Measurements from ENCODE around the gene PRPH. TPM values are rescaled to one million over a fixed set of nuclear protein-coding genes. Genes with fewer than 3 reads are reported as not detected.

The PRPH gene
- total RNA-seq, 1 experiment from 2014 or later, result not detected

- intact Hi-C loops (cut with micrococcal nuclease; ENCODE audit: unreplicated experiment), result no loop called here
- POLR2A ChIA-PET (ENCODE audit: low non-redundant PET), result no interaction called here
- Histone ChIP-seq H3K4me3 (ENCODE audit: low read depth, low read length, poor library complexity, severe bottlenecking) (no peak overlapping the region), H3K4me1 (ENCODE audit: insufficient read depth, low read length, poor library complexity, severe bottlenecking) (peaks cover 17% of the 10 kb centered on the region), H3K36me3 (ENCODE audit: insufficient read depth, low read length, poor library complexity, severe bottlenecking) (no peaks in the 10 kb centered on the region), H3K27ac (ENCODE audit: low read depth, low read length, poor library complexity, severe bottlenecking) (no peak overlapping the region), H3K9me3 (ENCODE audit: low read depth, low read length, poor library complexity, severe bottlenecking) (no peaks in the 10 kb centered on the region), H3K27me3 (replicated peaks; ENCODE audit: insufficient read depth, low read depth, low read length, poor library complexity) (no peaks in the 10 kb centered on the region)
- CTCF ChIA-PET, result interaction anchor here (0.6 to 1.2 kb wide), 3 partner anchors 53 to 216 kb away, joined by 3 to 4 read pairs (median 3); no protein-coding TSS in a partner anchor
- DNase-seq (ENCODE audit: low spot score), result no peak
- TF ChIP-seq CTCF (conservative IDR thresholded peaks at IDR 0.05; ENCODE audit: low read depth, low read length) (no peak), EZH2 (IDR thresholded peaks at IDR 0.05; ENCODE audit: borderline replicate concordance, low read depth, low read length, poor library complexity, severe bottlenecking) (no peak)
- BruUV-seq (replicated peaks), result no TSS peak
These were observed 702 bp upstream of the PRPH start for GRCh38 chr12:49294086-49294803.

- no peak for DNase-seq (ENCODE audit: low spot score)
- Histone ChIP-seq H3K4me3 (ENCODE audit: low read depth, low read length, poor library complexity, severe bottlenecking) (no peak overlapping the region), H3K36me3 (ENCODE audit: insufficient read depth, low read length, poor library complexity, severe bottlenecking) (no peaks in the 10 kb centered on the region), H3K27ac (ENCODE audit: low read depth, low read length, poor library complexity, severe bottlenecking) (no peak overlapping the region), H3K4me1 (ENCODE audit: insufficient read depth, low read length, poor library complexity, severe bottlenecking) (peaks cover 17% of the 10 kb centered on the region), H3K27me3 (replicated peaks; ENCODE audit: insufficient read depth, low read depth, low read length, poor library complexity) (no peaks in the 10 kb centered on the region), H3K9me3 (ENCODE audit: low read depth, low read length, poor library complexity, severe bottlenecking) (no peaks in the 10 kb centered on the region)
- ChIA-PET CTCF (interaction anchor here (0.7 kb wide), 1 partner anchor 53 kb away, joined by 3 read pairs; no protein-coding TSS in a partner anchor), POLR2A (ENCODE audit: low non-redundant PET) (no interaction called here)
- BruUV-seq (replicated peaks), result no TSS peak
- intact Hi-C loops (cut with micrococcal nuclease; ENCODE audit: unreplicated experiment), result no loop called here
- no peak for TF ChIP-seq EZH2 (IDR thresholded peaks at IDR 0.05; ENCODE audit: borderline replicate concordance, low read depth, low read length, poor library complexity, severe bottlenecking)
- TF ChIP-seq CTCF (conservative IDR thresholded peaks at IDR 0.05; ENCODE audit: low read depth, low read length), result no peak
These were observed 204 bp upstream of the PRPH start for GRCh38 chr12:49294804-49295081.

GRCh38 chr12:49296034-49296835, 1.3 kb downstream of the PRPH start:
- peaks cover 17% of the 10 kb centered on the region for H3K4me1 ChIP-seq (ENCODE audit: insufficient read depth, low read length, poor library complexity, severe bottlenecking)
- intact Hi-C loops (cut with micrococcal nuclease; ENCODE audit: unreplicated experiment), result no loop called here
- no TSS peak for BruUV-seq (replicated peaks)
- no peak overlapping the region for H3K4me3 ChIP-seq (ENCODE audit: low read depth, low read length, poor library complexity, severe bottlenecking)
- H3K27ac ChIP-seq (ENCODE audit: low read depth, low read length, poor library complexity, severe bottlenecking), result no peak overlapping the region
- POLR2A ChIA-PET (ENCODE audit: low non-redundant PET), result no interaction called here
- no peaks in the 10 kb centered on the region for H3K27me3 ChIP-seq (replicated peaks; ENCODE audit: insufficient read depth, low read depth, low read length, poor library complexity)
- H3K36me3 ChIP-seq (ENCODE audit: insufficient read depth, low read length, poor library complexity, severe bottlenecking), result no peaks in the 10 kb centered on the region
- H3K9me3 ChIP-seq (ENCODE audit: low read depth, low read length, poor library complexity, severe bottlenecking), result no peaks in the 10 kb centered on the region
- no peak for DNase-seq (ENCODE audit: low spot score)
- peak; percentile 64 for TF ChIP-seq CTCF (conservative IDR thresholded peaks at IDR 0.05; ENCODE audit: low read depth, low read length)
- TF ChIP-seq EZH2 (IDR thresholded peaks at IDR 0.05; ENCODE audit: borderline replicate concordance, low read depth, low read length, poor library complexity, severe bottlenecking), result no peak
- CTCF ChIA-PET, result interaction anchor here (0.6 kb wide), 1 partner anchor 126 kb away, joined by 5 read pairs; no protein-coding TSS in a partner anchor

All from A673 (cell line).